NCI-H524 treated with DMSO at 0.1 percent for 48 hours (cell line): ENCODE measurements around the gene KSR1.
A peak's percentile ranks its signal among the peaks of the same experiment; 100 is the strongest.

ENCODE experiments used
- DNase-seq: peaks from one replicate; lab custom pipeline; 2025; lab: John Stamatoyannopoulos, UW

KSR1 gene

GRCh38 chr17:27552276-27552732 lies 96.1 kb downstream of the KSR1 start:
- DNase-seq: no peak

GRCh38 chr17:27553019-27553511 lies 96.8 kb downstream of the KSR1 start:
- DNase-seq: peak; percentile 69

- no peak for DNase-seq
Observed at GRCh38 chr17:27554152-27554551, 97.9 kb downstream of the KSR1 start.

GRCh38 chr17:27554911-27555310 lies 98.7 kb downstream of the KSR1 start:
- no peak for DNase-seq

- DNase-seq: no peak
Observed at GRCh38 chr17:27555339-27555738, 99.1 kb downstream of the KSR1 start.

GRCh38 chr17:27558341-27558740 lies 102.1 kb downstream of the KSR1 start:
- no peak for DNase-seq

- DNase-seq: no peak
Observed at GRCh38 chr17:27558842-27559505, 102.7 kb downstream of the KSR1 start.

GRCh38 chr17:27559506-27560481 lies 103.5 kb downstream of the KSR1 start:
- DNase-seq: no peak

DNA sequence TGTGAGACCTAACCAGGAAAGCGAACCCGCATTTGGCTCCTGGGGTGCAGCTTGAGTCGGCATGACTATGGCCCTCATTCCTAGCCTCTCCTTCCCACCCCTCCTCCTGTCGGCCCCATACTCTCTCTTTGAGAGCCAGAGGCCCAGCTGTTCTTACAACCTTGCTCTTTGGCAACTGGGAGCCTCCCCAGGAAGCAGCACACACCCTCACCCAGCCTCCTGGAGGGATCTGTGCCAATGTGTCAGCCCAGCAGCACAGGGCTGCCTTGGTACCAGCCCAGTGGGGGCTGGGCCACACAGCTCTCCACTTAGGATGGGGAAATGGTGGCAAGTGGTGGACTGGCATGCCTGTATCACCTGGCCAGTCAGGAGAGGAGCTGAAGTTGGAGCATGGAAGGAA lies 104.4 kb downstream of the KSR1 start:
- DNase-seq: no peak

- DNase-seq: no peak
Observed at GRCh38 chr17:27562777-27563455, 106.7 kb downstream of the KSR1 start.

DNA sequence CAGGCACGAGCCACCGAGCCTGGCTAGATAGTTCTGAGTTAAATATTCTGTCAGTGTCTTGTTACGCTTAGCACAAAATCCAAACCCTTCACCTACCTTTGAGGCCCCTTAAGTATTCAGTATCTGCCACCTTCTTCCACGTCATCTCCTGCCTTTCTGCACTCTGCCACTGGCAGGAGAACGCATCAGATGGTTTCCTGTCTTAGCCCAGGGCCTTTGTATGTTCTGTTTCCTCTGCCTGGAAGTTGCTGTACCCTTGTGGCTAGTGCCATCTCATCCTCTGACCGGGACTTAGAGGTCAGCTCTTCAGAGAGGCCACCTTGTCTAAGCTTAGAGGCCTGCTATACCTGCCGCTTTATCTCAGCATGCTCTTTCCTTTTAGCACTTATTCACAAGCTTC lies 107.3 kb downstream of the KSR1 start:
- DNase-seq: no peak

GRCh38 chr17:27564463-27564862 lies 108.2 kb downstream of the KSR1 start:
- no peak for DNase-seq

DNA sequence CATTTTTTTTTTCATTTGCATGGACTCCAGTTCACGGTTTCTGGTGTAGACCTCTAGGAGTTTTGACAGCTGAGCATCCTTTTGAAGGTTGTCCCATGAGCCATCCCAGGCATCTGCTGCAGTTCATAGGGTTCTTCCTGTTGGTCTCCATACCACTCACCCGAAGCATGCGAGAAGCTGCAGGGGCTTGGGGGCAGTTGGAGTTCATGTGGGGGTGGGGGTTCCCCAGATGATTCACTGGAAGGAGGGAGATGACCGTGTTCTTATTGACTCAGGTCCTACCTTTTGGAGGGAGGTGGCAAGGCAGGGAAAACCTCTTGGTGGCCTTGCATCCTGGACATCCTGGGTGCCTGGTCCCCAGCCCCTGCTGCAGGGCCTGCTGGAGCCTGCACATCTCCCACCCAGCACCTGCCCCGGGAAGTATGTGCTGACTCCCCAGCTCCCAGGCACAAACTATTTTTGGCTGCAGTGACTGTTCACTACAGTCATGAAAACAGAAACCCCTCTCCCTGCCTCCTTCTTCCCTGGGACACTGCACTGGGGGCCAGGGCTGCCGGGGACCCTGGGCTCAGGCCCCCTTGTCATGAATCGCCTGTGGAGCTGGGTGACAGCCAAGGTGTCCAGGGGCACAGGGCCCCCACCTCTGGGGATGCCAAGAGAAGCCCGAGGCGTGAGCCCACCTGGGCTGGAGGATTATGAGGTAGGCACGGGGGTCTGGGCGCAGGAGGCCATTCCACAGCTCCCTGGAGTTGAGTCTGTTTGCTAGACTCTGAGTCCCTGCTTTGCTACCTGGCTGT lies 109.8 kb downstream of the KSR1 start:
- no peak for DNase-seq

GRCh38 chr17:27566671-27567562 lies 110.7 kb downstream of the KSR1 start:
- DNase-seq: no peak

- DNase-seq: no peak
Observed at GRCh38 chr17:27567563-27567859, 111.3 kb downstream of the KSR1 start.

- no peak for DNase-seq
Observed at GRCh38 chr17:27568216-27568615, 112.0 kb downstream of the KSR1 start.

DNA sequence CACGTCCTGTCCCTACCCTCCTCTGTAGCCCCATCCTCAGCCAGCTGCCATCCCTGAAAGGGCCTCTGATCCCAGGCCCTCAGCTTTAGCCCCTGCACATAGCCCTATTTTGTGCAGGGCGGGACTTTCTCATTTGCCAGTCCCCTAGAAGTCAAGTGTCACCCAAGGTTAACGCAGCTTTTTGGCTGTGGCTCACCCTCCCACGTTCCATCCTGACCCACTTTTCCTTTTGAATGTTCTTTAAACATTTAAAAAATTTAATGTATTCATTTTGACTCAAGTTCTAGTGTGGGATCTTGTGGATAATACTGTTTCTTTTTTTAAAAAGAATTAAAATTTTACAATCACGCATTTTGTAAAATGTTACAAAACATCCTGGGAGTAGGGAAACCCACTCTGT lies 112.6 kb downstream of the KSR1 start:
- no peak for DNase-seq

DNA sequence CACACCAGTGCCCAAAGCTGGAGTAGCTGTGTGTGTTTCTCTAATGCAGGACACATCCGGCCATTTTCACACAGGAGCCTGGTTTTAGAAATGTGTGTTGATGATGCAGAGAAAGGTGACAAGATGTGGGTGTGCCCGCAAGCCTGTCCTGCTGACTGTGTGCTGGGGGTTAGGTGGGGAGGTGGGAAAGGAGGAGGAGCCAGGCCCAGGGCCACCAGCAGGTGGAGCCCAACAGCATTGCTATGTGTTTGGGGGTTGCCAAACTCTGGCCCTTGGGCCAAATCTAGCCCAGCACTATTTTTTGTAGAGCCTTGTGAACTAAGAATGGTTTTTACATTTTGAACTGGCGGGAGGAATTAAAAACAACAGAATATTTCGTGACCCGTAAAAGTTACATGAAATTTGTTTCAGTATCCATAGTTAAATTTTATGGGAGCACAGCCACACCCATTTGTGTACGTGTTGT lies 113.0 kb downstream of the KSR1 start:
- no peak for DNase-seq

DNA sequence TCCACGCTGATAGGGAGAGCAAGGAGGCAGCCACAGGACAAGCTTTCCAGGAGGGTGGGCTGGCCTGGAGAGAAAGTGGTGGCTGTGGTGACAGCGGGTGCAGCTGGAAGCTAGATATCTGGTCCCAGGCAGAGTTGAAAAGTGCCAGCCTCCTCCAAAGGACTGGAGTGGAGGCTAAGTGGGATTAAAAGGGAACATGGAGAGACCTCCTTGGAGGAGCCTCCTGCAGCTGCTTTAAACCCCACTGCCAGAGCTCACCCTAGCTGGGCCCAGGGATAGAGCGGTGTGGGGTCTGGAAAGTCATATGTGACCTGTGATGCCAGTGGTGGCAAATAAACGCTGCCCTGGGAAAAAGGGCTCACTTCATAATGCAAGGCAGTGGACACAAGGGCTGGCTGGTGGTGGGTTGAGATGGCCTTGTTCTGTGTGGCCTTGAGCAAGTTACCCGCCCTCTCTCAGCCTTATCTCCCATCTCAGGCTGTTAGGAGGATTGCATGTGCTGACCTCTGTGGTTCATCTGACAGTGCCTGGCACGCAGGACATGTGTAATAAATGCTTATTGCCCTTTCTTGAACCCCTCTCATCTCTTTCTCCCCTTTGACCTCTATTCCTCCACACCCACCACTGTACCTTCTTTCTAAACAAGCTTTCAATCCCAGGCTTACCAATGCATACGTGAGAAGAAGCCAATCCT lies 113.8 kb downstream of the KSR1 start:
- DNase-seq: peak; percentile 2

- no peak for DNase-seq
Observed at GRCh38 chr17:27570578-27570914, 114.3 kb downstream of the KSR1 start.
